SK-N-SH treated with all-trans-retinoic acid at 6 μM for 48 hours (cell line): ENCODE results near the gene MAST1.

Experiments
- ATAC-seq: fragments of 200-7000 bp; cut with Tn5 transposase; 3 replicates; pipeline ENCODE4 v1.9.1; 2020; ENCODE audit warnings: mild to moderate bottlenecking, moderate library complexity
- CSDC2 ChIP-seq: fragments of 250-450 bp; sonication (Bioruptor Pico); IDR thresholded peaks from 2 replicates; pipeline ENCODE4 v1.5.0; 2020; ENCODE audit warnings: mild to moderate bottlenecking, moderate library complexity
- ESRRG ChIP-seq: fragments of 250-450 bp; sonication (Bioruptor Pico); IDR thresholded peaks from 2 replicates; pipeline ENCODE4 v1.6.1; 2021; ENCODE audit warnings: mild to moderate bottlenecking
- GLIS3 ChIP-seq: fragments of 250-450 bp; sonication (Bioruptor Pico); IDR thresholded peaks from 2 replicates; pipeline ENCODE4 v1.5.0; 2020; ENCODE audit warnings: mild to moderate bottlenecking, moderate library complexity
- ISL1 ChIP-seq: fragments of 250-450 bp; sonication (Bioruptor Pico); IDR thresholded peaks from 2 replicates; pipeline ENCODE4 v2.1.2; 2022; ENCODE audit warnings: mild to moderate bottlenecking, moderate library complexity
- OSR1 ChIP-seq: fragments of 250-450 bp; sonication (Bioruptor Pico); IDR thresholded peaks from 2 replicates; pipeline ENCODE4 v1.8.0; 2022; ENCODE audit warnings: moderate library complexity, mild to moderate bottlenecking, inconsistent platforms
- PPARA ChIP-seq: fragments of 250-450 bp; sonication (Bioruptor Pico); IDR thresholded peaks from 2 replicates; pipeline ENCODE4 v1.5.0; 2020; ENCODE audit warnings: mild to moderate bottlenecking, borderline replicate concordance
- RARB ChIP-seq: fragments of 250-450 bp; sonication (Bioruptor Pico); IDR thresholded peaks from 2 replicates; pipeline ENCODE4 v1.8.0; 2021; ENCODE audit warnings: mild to moderate bottlenecking, moderate library complexity
- SNAI2 ChIP-seq: fragments of 250-450 bp; sonication (Bioruptor Pico); IDR thresholded peaks from 2 replicates; pipeline ENCODE4 v1.5.0; 2020; ENCODE audit warnings: mild to moderate bottlenecking, moderate library complexity
- TCF4 ChIP-seq: fragments of 250-450 bp; sonication (Bioruptor Pico); IDR thresholded peaks from 2 replicates; pipeline ENCODE4 v1.8.0; 2021; ENCODE audit warnings: mild to moderate bottlenecking, moderate library complexity, borderline replicate concordance
- ZFP30 ChIP-seq: fragments of 450-650 bp; formaldehyde crosslinking; IDR thresholded peaks from 2 replicates; pipeline ENCODE4 v1.5.0; 2022; ENCODE audit warnings: mild to moderate bottlenecking, moderate library complexity
- ZNF565 ChIP-seq: fragments of 450-650 bp; formaldehyde crosslinking; conservative IDR thresholded peaks from 2 replicates; pipeline ENCODE4 v1.5.0; 2020; ENCODE audit warnings: low read depth, mild to moderate bottlenecking, moderate library complexity
- ZNF70 ChIP-seq: fragments of 450-650 bp; formaldehyde crosslinking; IDR thresholded peaks from 2 replicates; pipeline ENCODE4 v1.5.0; 2020; ENCODE audit warnings: mild to moderate bottlenecking, moderate library complexity
- ZNF8 ChIP-seq: fragments of 450-650 bp; formaldehyde crosslinking; IDR thresholded peaks from 2 replicates; pipeline ENCODE4 v1.5.0; 2020; ENCODE audit warnings: mild to moderate bottlenecking, moderate library complexity
- TF ChIP-seq, protein P1 (sequence below): fragments of 250-450 bp; sonication (Bioruptor Pico); IDR thresholded peaks from 2 replicates; pipeline ENCODE4 v1.5.1; 2021; ENCODE audit warnings: mild to moderate bottlenecking, moderate library complexity
- TF ChIP-seq, protein P2 (sequence below): fragments of 250-450 bp; sonication (Bioruptor Pico); IDR thresholded peaks from 2 replicates; pipeline ENCODE4 v1.8.0; 2020; ENCODE audit warnings: mild to moderate bottlenecking, moderate library complexity, borderline replicate concordance
- TF ChIP-seq, protein P3 (sequence below): fragments of 250-450 bp; sonication (Bioruptor Pico); IDR thresholded peaks from 2 replicates; pipeline ENCODE4 v1.8.0; 2021; ENCODE audit warnings: low read depth, mild to moderate bottlenecking, moderate library complexity, borderline replicate concordance
- TF ChIP-seq, protein P4 (sequence below): fragments of 250-450 bp; sonication (Bioruptor Pico); IDR thresholded peaks from 2 replicates; pipeline ENCODE4 v1.5.1; 2020; ENCODE audit warnings: low read depth, mild to moderate bottlenecking, moderate library complexity

The MAST1 gene

DNA sequence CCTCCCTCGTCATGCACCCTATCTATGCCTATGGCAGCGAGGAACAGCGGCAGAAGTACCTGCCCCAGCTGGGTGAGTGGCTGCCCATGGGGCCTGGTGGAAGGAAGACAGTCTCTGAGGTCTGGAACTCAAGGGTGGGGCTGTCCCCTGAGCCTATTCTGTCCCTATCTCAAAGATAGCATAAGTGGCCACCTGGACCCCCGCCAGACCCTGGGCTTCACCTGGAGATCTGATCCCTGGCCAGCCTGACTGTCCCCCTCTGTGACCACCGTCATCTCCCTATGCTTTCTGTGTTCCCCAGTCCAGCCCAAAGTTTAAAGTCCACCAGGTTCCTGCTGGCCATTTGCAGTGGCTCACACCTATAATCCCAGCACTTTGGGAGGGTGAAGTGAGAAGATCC is 55.3 kb downstream of the MAST1 start (continued):
- TF ChIP-seq ISL1 (CRISPR knock-in tag) = no peak
- no peak for TF ChIP-seq ZFP30

DNA sequence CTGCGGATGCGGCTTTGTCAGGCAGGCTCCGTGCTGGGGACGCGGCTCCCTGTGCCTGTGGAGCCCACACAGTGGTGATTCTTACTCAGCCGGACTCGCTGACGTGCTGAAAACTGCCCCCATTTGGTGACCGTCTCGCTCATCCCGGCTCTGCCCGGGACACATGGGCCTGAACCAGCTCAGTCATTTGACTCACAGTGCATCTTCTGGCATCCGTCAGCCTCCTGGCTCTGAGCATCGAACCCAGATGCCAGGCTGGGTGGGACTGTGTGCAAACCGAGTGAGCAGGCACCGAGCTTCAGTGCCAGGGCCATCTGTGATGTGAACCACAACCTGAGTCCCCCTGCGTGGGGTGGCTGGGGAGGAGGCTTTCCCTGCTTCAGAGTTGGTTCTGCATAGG is 58.1 kb downstream of the MAST1 start:
- TF ChIP-seq RARB (CRISPR knock-in tag) (no peak), CSDC2 (CRISPR knock-in tag) (no peak), OSR1 (CRISPR knock-in tag) (no peak), ISL1 (CRISPR knock-in tag) (no peak), ZNF70 (CRISPR knock-in tag) (no peak), PPARA (CRISPR knock-in tag) (no peak), SNAI2 (CRISPR knock-in tag) (no peak), ZNF565 (CRISPR knock-in tag) (no peak), ZNF8 (CRISPR knock-in tag) (no peak), ESRRG (CRISPR knock-in tag) (no peak)
- TF ChIP-seq, protein P1, sequence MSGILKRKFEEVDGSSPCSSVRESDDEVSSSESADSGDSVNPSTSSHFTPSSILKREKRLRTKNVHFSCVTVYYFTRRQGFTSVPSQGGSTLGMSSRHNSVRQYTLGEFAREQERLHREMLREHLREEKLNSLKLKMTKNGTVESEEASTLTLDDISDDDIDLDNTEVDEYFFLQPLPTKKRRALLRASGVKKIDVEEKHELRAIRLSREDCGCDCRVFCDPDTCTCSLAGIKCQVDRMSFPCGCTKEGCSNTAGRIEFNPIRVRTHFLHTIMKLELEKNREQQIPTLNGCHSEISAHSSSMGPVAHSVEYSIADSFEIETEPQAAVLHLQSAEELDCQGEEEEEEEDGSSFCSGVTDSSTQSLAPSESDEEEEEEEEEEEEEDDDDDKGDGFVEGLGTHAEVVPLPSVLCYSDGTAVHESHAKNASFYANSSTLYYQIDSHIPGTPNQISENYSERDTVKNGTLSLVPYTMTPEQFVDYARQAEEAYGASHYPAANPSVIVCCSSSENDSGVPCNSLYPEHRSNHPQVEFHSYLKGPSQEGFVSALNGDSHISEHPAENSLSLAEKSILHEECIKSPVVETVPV = no peak
- TF ChIP-seq, protein P2, sequence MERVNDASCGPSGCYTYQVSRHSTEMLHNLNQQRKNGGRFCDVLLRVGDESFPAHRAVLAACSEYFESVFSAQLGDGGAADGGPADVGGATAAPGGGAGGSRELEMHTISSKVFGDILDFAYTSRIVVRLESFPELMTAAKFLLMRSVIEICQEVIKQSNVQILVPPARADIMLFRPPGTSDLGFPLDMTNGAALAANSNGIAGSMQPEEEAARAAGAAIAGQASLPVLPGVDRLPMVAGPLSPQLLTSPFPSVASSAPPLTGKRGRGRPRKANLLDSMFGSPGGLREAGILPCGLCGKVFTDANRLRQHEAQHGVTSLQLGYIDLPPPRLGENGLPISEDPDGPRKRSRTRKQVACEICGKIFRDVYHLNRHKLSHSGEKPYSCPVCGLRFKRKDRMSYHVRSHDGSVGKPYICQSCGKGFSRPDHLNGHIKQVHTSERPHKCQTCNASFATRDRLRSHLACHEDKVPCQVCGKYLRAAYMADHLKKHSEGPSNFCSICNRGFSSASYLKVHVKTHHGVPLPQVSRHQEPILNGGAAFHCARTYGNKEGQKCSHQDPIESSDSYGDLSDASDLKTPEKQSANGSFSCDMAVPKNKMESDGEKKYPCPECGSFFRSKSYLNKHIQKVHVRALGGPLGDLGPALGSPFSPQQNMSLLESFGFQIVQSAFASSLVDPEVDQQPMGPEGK = no peak
- TF ChIP-seq, protein P3, sequence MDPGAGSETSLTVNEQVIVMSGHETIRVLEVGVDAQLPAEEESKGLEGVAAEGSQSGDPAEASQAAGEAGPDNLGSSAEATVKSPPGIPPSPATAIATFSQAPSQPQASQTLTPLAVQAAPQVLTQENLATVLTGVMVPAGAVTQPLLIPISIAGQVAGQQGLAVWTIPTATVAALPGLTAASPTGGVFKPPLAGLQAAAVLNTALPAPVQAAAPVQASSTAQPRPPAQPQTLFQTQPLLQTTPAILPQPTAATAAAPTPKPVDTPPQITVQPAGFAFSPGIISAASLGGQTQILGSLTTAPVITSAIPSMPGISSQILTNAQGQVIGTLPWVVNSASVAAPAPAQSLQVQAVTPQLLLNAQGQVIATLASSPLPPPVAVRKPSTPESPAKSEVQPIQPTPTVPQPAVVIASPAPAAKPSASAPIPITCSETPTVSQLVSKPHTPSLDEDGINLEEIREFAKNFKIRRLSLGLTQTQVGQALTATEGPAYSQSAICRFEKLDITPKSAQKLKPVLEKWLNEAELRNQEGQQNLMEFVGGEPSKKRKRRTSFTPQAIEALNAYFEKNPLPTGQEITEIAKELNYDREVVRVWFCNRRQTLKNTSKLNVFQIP = no peak
- TF ChIP-seq, protein P4, sequence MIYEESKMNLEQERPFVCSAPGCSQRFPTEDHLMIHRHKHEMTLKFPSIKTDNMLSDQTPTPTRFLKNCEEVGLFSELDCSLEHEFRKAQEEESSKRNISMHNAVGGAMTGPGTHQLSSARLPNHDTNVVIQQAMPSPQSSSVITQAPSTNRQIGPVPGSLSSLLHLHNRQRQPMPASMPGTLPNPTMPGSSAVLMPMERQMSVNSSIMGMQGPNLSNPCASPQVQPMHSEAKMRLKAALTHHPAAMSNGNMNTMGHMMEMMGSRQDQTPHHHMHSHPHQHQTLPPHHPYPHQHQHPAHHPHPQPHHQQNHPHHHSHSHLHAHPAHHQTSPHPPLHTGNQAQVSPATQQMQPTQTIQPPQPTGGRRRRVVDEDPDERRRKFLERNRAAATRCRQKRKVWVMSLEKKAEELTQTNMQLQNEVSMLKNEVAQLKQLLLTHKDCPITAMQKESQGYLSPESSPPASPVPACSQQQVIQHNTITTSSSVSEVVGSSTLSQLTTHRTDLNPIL (CRISPR knock-in tag) = no peak
- no peak for ATAC-seq

DNA sequence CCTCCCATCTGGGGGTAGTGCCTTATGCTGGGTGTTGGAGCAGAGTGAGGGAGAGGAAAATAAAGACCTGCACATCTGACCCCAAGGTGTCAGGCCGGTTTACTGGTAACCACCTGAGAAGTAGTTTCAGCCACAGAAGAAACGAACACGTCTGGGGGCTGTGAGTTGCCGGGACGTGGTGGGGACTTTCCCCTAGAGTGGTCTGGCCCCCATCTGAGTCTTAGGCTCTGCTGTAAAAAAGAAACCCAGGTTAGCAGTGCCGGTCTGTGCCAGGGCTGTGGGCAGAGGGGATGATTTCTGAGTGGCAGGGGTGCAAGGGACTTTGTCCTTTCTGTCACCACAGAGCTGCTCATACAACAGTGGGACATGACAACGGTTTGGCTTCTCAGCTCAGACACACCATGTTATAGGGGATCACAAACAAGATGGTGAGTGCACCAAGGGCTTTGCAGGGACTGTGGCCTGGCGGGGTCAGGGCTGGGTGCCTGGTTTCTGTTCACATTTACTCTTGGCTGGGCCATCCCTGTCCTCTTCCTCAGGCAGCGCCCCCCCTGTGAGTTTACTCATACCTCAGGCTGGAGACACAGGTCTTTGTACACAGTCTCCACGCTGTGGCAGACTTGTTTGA is 61.7 kb downstream of the MAST1 start:
- no peak for ATAC-seq
- TF ChIP-seq ZNF70 (CRISPR knock-in tag) (no peak), RARB (CRISPR knock-in tag) (no peak), PPARA (CRISPR knock-in tag) (no peak), ISL1 (CRISPR knock-in tag) (no peak), ZFP30 (no peak), TCF4 (CRISPR knock-in tag) (no peak), GLIS3 (CRISPR knock-in tag) (no peak), ZNF8 (CRISPR knock-in tag) (no peak), ESRRG (CRISPR knock-in tag) (no peak)
- TF ChIP-seq, protein P3 = no peak
- TF ChIP-seq, protein P1 = no peak
- TF ChIP-seq, all 23 proteins: peak for 0

DNA sequence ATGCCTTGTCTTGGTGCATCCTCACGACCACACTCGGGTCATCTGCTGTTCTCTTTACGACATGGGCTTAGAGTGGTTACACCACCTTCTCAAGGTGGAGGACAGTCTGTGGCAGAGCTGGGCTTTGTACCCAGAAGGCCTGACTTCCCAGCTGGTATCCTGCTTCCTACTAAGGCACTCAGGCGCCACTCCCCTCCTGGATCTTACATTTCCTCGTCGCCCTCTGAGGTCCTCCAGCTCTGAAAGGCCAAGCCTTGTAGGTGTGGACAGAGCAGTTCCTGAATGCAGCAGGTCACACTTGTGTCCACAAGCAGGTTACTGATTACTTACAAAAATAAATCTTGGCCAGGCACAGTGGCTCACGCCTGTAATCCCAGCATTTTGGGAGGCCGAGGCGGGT is 68.9 kb downstream of the MAST1 start:
- ATAC-seq = no peak

More for the DNA sequence above, 68.9 kb downstream of the MAST1 start:
- TF ChIP-seq GLIS3 (CRISPR knock-in tag) = no peak
- TF ChIP-seq, protein P2 = no peak
